Activated effector memory CD4-positive, alpha-beta T cell treated with Interleukin-2 at 50 U/mL for 16 hours (primary cell): ENCODE measurements around the gene IDI2.

Experiments
- DNase-seq: peaks from one replicate; pipeline ENCODE4 v3.0.0-alpha.2; 2020

Gene IDI2

DNA sequence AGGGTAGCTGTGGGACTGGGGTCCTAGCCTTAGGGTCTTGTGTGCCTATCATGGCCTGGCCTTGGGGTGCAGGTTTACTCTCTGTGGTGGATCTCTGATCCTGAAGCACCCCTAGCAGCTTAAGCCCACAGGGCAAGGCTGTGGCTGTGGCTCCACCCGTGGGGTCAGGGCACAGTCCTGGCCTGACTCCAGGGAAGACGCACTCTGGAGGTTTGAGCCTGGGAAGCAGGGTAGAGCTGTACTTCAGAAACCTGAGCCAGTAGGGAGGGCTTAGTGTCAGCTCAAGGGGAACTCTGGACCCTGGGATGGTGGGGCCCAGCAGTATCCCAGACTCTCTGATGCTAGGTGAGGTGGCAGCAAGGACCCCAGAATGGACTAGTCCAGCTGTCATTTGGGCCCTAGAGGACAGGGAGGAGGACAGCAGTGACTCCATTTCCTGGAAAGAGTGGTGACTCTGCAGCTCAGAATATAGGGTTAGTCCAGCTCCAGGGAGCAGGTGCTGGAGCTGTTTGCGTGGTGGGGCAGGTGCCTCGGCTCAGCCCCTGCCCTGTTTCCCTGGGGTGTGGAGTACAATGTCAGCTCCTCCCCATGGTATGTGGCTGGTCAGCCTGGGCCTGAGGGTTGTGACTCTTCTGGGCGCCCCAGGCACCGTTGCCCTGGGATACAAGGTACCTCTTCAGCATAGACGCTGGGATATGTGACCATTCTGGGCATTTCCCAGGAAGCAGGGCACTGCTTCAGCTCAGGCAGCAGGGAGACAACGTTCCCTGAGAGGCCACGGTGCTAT lies 21.6 kb downstream of the IDI2 start:
- DNase-seq: no peak

DNA sequence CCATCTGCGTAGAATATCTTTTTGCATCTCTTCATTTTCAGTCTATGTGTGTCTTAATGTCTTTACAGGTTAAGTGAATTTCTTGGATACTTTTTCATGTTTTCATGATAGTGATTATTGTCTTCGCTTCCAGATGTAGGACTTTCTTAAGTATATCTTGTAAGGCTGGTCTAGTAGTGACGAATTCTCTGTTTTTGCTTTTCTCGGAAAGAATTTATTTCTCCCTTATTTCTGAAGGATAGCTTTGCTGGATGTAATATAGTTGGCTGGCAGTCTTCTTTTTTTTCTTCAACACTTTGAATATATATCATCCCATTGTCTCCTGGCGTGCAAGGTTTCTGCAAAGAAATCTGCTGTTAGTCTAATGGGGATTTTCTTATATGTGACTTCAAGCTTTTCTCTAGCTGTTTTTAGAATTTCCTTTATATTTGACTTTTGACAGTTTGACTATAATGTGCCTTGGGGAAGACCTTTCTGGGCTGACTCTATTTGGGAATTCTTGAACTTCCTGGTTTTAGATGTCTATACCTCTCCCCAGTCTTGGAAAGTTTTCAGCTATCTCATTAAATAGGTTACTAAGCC lies 23.1 kb downstream of the IDI2 start:
- DNase-seq: no peak

DNA sequence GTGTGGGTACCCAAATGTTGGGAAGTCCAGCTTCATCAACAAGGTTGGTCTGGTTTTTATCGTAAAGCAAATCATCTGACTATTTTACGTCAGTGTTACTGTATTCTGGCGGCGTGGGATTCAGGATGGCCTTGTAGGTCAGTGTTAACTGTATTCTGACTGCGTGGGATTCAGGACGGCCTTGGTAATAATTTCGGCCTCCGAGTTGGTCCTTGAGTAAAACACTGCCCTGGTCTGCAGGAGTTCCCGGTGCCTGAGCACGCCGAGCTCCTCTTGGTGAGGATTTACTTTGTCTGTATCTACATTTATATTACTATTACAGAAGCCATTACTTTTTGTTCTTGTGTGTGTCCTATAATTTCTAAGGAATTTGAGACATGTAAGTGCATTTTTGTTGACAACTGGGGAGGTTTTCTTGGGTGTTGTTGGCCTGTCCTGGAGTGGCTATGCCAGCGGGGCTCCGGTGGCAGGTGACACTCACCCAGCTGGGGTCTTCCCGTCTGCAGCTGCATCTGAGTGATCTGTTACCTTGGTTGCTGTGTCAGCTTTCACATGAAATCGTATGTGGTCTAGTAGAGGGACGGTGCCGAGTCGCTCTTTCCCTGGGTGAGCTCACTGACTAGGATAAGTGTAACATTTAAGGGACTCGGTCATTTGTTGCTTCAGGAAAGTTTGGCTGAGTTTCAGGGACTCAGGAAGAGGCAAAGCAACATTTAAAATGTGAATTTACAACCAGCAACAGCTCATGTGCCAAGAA lies 28.2 kb downstream of the IDI2 start:
- no peak for DNase-seq

DNA sequence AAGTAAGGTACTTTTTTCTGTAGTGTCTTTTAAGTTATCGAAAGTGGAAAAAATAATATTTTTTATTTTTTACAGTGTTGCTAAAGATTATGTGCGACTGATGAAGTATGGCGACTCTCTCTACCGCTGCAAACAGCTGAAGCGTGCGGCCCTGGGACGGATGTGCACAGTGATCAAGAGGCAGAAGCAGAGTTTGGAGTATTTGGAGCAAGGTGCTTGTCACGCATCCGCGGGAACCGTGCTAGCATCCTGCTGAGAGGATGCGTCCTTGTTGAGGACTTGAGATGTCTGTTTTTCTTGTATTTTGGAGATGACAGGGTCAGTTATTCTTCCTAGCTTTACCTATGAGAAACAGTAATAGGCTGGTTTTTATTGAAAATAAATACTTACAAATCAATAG lies 29.6 kb downstream of the IDI2 start:
- no peak for DNase-seq

DNA sequence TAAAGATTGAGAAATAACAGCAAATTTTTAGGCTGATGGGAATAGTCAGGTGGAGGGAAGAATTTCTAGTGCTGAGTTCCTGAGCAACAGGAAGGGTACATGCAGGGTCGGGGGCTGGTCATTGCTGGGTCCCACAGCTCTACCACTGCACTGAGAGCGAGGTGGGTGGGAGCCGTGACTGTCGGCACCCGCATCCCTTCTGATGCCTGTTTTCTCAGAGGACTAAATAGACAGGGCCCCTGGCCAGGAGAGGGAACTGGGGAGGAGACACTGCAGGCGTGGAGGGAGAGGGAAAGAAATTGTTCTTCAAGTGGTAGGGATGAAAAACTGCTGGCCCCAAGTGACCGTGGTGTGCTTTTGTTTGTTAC lies 30.1 kb downstream of the IDI2 start:
- DNase-seq: no peak

DNA sequence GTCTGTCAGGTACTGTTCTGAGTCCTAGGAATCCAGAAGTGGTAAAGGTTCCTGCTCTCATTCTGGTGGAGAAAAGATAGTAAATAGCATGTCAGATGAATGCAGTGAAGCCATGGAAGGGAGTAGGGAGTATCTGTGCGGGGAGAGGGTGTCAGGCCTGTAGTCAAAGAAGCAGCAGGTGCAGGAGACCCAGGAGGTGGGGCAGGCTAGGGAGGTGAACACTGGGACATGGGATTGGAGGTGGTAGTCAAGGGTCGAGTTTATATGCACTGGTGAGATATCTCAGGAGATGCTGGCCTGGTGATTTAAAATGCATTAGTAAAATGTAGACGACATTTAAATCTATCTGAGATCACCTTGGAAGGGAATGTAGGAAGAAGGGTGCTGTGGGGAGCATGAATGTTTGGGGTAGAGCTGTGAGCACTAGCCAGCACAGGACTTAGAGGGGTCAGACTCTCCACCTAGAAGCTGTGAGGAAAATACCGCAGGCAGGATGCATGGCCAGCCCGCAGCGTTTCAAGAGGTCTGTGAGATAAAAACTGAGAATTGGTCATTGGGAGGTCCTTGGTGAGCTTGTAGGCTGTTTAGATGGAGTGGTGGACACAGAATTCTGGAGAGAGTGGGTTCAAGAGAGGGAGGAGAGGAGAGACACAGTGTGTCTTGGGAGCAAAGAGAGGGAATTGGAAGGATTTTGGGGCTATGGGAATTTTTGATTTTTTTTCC lies 30.7 kb downstream of the IDI2 start:
- no peak for DNase-seq

DNA sequence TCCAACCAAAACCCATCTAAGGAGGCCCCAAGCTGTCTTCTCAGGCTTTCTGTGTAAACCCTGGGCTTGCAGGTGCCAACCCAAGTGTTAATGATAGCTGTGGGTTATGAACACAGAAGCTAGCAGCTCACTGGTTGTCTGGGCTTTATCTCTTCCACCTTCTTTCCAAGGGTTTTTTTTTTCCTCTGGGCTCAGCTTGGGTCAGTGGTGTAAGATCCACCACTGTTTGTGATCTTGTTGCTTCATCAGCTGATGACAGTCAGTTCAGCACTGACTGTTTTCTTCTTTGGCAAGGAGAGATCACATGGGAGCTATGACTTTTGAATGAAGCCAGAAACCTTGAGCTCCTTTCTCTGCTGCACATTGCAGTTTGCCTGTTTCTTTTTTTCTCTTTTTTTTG lies 32.8 kb downstream of the IDI2 start:
- no peak for DNase-seq

DNA sequence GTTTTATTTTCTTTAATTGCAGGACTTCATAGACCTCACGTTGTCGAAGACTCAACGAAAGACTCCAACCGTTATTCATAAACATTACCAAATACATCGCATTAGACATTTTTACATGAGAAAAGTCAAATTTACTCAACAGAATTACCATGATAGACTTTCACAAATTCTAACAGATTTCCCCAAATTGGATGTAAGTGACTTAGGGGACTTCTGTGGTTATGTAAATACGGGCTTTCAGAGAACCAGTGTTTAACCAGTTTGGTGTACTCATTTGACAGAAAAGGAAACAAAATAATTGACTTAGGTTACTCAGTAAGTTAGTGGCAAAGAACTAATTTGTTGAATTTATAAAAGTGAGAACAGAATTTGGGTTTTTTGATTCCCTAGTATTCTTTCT lies 33.2 kb downstream of the IDI2 start:
- DNase-seq: no peak

DNA sequence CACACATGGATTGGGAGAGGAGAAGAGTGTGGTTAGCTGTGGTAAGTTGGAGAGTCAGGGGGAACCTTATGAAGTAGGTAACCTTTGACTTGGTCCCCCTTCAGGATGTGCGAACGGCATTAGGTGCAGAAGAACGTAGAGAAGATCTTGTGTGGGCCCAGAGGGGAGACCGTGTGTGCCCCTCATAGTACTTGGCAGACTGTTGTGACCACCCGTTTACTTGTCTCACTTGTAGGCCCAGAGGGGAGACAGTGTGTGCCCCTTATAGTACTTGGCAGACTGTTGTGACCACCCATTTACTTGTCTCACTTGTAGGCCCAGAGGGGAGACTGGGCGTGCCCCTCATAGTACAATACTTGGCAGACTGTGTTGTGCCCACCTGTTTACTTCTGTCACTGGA lies 34.9 kb downstream of the IDI2 start:
- DNase-seq: no peak

DNA sequence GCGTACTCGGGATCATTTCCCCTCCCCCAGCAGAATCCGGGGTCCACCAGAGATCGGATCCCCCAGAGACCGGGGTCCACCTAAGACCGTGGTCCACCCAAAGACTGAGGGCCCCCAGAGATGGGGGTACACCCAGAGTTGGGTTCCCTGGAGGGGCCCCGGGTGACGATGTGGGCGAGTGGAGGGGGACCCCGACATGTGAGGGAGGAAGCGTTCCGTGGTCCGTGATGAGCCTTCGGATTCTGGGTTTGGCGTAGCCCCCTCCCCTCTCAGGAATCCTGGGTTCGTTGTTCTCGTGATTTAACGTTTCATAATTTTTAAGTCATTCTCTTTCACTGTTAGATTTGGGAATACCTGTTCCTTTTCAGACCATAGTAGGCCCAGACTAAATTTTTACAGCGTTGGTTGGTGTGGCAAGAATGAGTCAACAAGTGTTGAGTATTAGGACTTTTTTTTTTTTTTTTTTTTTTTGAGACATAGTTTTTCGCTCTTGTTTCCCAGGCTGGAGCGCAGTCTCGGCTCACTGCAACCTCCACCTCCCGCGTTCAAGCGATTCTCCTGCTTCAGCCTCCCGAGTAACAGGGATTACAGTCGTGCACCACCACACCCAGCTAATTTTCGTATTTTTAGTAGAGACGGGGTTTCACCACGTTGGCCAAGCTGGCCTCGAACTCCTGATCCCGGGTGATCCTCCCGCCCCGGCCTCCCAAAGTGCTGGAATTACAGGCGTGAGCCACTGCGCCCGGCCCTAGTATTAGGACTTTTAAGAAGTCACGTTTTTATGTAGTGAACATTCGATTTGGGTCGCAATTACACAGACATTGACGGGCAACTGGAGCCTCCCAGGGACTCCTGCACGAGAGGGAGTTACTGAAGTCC lies 36.8 kb downstream of the IDI2 start:
- DNase-seq: no peak

DNA sequence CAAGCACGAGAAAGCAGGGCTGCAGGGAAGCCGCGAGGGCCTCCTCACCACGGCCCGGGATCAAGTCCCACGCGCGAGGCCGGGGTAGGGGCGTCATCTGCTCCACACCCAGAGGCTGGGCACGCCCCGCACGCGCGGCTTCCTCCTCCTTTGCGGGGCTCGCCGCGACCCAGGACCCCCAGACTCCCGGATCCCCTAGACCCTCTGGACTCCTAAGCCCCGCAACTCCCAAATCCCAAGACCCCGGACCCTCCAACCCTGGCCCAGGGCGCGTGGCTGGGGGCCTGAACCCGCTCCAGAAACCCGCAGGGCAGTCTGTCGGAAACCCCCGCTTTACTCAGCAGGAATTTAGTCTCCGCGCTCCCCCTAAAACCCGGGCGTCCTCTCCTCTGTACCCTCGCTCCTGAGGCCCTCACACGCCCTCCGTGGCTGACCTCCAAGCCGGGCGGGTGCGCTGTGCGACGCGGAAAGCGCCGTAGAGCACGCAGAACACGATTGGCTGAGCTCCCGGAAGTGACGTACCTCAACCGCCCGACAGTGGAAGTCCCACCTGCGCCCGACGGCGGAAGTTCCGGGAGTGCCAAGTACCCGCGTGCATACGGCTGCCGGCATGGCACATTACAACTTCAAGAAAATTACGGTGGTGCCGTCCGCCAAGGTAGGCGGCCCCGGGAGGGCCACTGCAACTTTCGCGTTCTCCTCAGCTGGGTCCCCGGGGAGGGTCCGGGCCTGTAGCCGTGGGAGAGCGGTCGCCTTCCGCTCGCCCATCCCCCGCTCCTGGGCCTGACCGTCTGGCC lies 37.6 kb downstream of the IDI2 start, which contains the start of gene GTPBP4:
TSS of gene GTPBP4 (plus strand) at position 565 of the 797 bp plus-strand sequence. CDS start at position 611, 46 bp downstream.
- DNase-seq: peak; percentile 92

DNA sequence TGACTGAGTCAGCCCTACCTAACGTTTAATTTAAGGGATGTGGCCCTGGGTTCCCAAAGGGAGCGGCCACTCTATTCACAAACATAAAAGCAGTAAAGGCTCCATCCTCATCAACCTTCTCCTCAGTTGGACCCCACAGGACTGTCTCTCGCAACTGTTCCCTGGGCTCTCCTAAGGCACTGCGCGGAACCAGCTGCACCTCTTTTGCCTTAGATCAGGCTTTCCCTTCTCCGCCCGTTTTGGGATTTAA lies 38.1 kb downstream of the IDI2 start:
- no peak for DNase-seq

DNA sequence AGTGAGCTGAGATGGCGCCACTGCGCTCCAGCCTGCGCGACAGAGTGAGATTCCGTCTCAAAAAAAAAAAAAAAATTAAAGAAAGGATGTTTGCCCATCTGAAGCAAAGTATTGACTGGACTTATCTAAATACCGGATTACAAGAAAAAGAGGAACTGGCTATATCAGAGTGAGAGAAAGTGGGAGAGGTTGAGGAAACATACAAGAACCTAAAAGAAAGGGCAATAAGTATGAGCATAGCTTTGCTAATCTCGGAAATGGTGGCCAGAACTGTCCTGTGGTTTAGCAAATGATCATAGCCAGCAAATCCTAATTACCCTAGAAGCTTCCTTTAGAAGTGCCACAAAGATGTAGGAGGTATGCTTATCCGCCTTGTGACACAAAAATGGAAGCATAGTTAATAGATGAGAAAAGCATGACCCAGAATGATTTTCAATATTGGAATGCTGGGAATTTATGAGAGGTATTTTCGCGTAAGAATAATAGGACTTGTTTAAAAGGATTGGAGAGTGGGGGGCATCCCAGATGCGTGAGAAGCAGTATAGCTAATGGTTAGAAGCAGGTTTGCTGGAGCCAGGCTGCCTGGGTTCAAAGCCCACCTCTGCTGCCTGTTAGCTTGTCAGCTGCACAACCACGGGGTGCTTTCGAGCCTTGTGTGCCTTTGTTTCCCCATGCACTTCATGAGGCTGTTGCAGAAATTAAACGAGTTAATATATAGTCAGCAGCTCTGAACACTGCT lies 38.6 kb downstream of the IDI2 start:
- no peak for DNase-seq

DNA sequence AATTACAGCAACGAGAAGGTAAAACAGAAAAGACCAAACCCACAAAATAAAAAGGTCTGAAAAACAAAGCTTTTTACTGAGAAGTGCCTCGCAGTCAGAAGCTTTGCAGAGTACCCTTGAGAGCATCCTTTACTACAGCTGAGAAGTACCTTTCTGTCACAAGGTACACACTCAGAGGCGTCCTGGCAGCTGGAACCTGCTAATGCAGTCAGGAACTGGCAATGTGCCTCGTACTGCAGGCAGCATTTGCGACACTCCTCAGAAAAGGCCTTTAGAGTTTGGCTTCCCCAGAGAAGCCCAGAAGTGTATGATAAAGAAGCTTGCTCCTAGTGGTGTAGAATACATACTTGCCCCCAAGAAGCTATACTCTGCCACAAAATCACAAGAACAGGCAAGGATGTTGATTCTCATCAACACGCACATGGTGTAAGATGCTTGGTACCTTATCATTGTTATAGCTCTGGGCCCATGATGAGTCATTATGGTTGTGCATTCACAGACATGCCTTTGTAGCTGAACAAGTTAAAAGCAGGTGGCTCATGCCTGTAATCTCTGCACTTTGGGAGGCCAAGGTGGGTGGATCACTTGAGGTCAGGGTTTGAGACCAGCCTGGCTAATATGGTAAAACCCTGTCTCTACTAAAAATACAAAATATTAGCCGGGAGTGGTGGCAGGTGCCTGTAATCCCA lies 39.4 kb downstream of the IDI2 start:
- no peak for DNase-seq

DNA sequence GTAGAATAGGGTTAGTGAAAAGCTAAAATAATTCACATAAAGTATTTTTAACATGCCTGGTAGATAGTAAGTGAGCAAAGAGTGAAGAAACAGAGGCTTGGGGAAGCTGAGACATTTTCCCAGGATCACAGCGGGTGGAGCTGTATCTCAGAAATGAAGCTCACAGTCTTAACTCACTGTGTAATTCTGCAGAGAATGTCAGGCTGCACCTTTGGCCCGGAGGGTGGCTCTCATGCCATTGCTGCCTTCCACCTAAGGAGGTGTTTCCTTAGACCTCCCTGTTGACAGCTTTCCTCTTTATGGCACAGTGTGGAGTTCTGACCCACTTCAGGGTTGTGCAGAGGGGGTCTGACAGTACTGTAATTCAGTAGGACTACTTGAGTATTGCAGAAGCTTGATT lies 40.3 kb downstream of the IDI2 start:
- DNase-seq: no peak

DNA sequence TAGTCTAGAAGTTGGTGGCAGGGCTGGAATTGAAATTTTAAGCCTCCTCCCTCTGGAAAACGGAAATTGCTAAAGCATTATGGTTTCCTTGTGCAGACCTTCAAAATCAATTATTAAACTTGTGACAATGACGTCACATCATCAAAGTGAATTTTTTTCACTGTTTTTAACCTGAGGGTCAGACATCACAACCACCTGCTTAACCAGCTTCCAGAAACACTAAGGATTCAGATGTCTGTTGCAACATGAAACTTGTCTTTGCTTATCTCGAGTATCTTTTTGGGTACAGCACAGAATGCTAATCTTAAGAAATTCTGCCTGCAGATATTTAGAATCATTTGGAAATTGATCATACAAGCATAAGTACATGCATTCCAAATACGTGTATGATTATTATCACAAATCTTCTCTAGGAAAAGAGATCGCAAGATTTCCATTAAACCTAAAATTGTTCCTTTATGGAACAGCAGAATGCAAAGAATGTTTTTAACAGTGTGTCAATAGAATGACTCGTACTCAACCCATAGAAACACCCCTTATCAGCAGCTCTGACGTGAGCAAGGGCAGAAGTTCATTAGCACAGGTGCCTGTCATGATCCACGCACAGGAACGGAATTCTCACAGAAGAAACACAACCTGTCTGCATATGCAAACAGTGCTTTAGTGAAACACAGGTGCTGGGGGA lies 41.5 kb downstream of the IDI2 start:
- DNase-seq: no peak

DNA sequence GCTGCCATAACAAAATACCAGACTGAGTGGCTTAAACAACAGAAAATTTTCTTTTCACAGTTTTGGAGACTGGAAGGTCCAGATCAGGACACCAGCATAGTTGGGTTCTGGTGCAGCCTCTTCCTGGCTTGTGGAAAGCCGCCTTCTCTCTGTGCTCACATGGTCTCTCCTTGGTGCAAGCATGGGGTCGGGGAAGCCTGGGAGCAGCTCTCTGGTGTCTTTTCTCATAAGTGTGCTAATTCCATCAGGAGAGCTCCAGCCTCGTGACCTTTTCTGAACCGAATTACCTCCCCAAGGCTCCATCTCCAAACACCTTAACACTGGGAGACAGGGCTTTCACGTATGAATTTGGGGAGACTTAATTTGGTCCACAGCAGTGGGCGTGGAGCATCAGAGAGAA lies 42.3 kb downstream of the IDI2 start:
- DNase-seq: no peak

DNA sequence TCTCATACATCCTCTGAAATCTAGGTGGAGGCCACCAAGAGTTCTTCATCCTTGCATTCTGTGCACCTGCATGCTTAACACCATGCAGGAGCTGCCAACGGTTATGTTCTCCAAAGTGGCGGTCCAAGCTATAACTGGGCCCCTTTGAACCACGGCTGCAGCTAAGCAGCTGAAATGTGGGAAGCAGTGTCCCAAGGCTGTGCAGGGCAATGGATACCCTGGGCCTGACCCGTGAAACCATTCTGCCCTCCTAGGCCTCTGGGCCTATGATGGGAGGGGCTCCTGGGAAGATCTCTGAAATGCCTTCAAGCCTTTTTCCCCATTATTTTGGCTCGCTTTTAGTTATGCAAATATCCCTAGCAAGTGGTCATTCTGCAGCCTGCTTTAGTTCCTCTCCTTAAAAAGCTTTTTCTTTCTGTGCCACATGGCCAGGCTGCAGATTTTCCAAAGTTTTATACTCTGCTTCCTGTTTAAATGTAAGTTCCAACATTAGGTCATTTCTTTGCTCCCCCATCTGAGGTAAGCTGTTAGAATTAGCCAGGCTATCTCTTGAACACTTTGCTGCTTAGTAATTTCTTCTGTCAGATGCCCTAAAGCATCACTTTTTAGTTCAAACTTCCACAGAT lies 45.1 kb downstream of the IDI2 start:
- no peak for DNase-seq

DNA sequence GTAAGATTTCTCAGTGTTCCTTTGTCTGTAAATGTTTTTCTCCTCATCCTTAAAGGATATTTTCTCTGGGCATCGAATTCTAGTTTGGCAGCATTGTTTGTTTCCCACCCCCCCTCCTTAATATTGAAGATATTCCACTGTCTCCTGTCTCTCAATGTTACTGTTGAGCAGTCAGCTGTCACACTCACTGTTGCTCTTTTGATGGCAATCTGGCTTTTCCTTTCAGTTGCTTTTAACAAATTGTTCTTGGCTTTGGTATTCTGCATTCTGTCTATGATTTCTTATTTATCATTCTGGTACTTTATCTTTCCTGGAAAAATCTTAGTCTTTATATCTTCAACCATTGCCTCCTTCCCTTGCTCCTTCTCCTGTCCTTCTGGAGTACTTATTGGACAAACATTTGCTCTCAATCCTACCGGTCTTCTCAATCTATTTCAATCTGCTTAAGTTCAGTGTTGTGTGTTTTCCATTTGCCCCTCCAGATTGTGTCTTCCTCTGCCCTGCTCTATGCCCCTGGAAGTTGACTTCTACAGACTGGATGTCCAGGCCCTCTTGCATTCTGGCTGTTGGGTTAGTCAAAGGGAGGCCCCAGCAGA lies 46.7 kb downstream of the IDI2 start:
- no peak for DNase-seq
